AG09309 (cell line): ENCODE results near the gene COL23A1.

Experiments used
- DNase-seq: peaks from one replicate; pipeline ENCODE4 v3.0.0-alpha.2; 2010; ENCODE audit warnings: low read depth
- H3K4me3 ChIP-seq: 2 replicates; pipeline ENCODE4 v1.5.1; 2011; ENCODE audit warnings: mild to moderate bottlenecking, low read depth, low read length, moderate library complexity; ENCODE audit not compliant: control insufficient read depth
- CTCF ChIP-seq: IDR thresholded peaks from 2 replicates; pipeline ENCODE4 v1.5.1; 2011; ENCODE audit warnings: mild to moderate bottlenecking, low read depth, low read length, inconsistent platforms; ENCODE audit not compliant: insufficient read depth, control insufficient read depth; ENCODE audit errors: missing control alignments

Gene COL23A1

DNA sequence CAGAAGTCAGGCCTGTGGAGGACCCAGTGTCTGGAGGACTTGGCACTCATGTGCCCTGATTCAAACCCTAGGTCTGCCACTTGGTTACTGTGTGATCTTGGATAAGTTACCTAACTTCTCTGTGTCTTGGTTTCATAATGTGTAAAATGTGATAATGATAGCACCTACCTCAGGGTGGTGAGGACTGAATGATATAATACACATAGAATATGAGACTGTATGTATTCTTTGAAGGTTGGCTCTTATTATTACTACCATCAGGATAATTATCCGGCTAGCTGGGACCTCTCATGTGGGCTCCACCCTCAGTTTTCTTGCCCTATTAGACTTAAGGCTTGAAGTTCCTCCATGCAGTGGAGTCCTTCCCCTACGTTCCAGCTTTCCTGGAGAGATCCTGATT lies 172.2 kb downstream of the COL23A1 start:
- no peak for DNase-seq
- TF ChIP-seq CTCF: no peak
- no peak overlapping the region for H3K4me3 ChIP-seq

DNA sequence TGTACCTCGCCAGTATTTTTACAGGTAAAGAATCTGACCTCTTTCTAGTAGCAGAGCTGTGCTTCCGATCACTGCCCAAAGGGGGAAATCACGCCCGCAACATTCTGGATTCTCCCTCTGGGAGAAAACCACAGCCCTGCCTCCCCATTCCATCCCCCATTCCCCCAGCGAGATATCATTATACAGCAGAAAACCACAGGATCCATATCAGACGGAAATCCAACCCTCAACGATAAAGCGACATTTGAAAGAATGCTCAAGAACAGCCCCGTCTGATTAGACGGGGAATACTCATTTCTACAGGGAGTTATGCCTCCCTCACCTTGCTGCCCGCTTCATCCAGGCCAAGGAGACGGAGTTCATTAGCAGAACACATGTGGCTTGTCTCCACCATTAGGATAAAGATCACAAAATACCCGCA lies 172.8 kb downstream of the COL23A1 start:
- DNase-seq: no peak
- TF ChIP-seq CTCF: no peak
- no peak overlapping the region for H3K4me3 ChIP-seq

GRCh38 chr5:178416919-178417318 lies 173.3 kb downstream of the COL23A1 start:
- no peak for TF ChIP-seq CTCF
- H3K4me3 ChIP-seq: no peak overlapping the region
- peak; percentile 5 for DNase-seq

DNA sequence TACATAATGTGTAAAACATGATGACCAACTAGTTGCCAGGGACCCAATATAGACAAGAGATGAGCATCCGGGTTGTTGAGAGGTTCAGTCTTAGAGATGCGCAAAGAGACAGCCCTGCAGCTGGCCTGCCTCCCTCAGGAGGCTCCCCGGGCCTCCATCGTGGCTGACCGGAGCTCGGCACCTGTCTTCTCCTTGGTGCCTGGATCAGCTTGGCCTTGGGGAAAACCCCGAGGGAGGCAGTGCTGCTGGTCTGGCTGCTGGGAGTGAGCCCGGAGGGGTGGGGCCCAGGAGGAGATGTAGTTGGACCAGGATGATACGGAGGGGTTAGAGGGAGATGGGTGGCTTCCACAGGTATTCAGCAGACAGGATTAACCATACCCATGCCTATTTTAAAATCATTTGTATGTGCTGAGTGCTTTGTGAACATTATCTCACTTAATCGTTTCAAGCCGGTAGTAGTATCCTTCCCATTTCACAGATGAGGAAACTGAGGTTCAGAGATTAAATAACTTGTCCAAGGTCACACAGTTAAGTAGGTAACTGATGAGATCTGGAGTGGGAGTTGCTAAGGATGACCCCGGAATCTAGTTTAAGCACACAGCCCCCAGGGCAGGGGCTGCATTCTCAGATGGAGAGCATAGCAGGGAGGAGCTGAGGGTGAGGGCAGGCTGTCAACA lies 173.8 kb downstream of the COL23A1 start:
- TF ChIP-seq CTCF: no peak
- DNase-seq: no peak

GRCh38 chr5:178415353-178415752 lies 174.8 kb downstream of the COL23A1 start:
- H3K4me3 ChIP-seq: no peak overlapping the region
- DNase-seq: no peak
- no peak for TF ChIP-seq CTCF

More for the DNA sequence above, 173.8 kb downstream of the COL23A1 start:
- no peak overlapping the region for H3K4me3 ChIP-seq

DNA sequence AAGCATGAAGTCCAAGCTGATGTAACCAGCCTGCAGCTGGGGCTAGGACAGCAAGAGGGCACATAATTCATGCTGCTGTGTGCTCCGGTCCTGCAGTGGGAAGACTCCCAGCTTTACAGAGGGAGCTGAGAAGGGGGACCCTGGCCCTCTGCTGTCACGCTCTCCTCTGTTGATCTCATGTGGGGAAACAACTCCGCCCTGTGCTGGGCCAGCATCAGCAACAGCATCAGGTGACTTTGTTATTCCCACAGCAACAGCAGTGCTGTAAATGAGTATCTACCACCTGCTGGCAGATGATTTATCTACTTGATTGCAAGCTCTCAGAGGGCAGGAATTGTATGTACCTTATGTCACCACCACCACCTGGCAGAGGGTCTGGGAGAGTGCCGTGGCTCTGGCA lies 176.2 kb downstream of the COL23A1 start:
- DNase-seq: no peak
- TF ChIP-seq CTCF: no peak
- H3K4me3 ChIP-seq: no peak overlapping the region
